ENCODE results near the gene DCDC2B. TPM values are rescaled to one million over a fixed set of nuclear protein-coding genes. Genes with fewer than 3 reads are reported as not detected.
A peak's percentile ranks its signal among the peaks of the same experiment; 100 is the strongest.

DCDC2B gene
- total RNA-seq, 1 experiment from 2014 or later, result not detected

DNA sequence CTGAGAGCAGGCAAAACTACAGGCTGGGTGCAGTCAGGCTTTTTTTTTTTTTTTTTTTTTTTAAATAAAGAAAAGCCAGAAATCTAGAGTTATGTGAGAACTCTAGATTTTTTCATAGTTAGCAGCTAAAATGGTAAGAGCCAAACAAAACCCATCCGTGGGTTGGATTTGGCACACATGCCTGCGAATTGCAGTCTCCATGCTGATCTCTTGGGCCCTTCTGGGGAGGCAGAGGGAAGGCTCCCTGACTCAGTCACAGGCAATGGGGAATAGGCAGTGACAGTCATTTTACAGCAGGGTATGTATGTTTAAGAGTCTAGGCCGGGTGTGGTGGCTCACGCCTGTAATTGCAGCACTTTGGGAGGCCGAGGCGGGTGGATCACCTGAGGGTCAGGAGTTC is 26.8 kb upstream of the DCDC2B start:
- no peak overlapping the region for H3K14ac ChIP-seq (ENCODE audit: insufficient read depth, low read length)
- H3K79me2 ChIP-seq (ENCODE audit: insufficient read depth, low read length), result peaks cover 4% of the 10 kb centered on the region; the same call in 1 of the 2 replicates
- no peak overlapping the region for H3T11ph ChIP-seq (ENCODE audit: low read length)
- no peak for TF ChIP-seq CTCF (conservative IDR thresholded peaks at IDR 0.05)
- H2AK5ac ChIP-seq (ENCODE audit: insufficient read length, low read length), result no peak overlapping the region
- peaks cover 42 to 58% (median 58%) of the 10 kb centered on the region in 3 experiments for H3K36me3 Mint-ChIP-seq (ENCODE audit: insufficient read depth in 1 of 3, low read depth in 3 of 3)
- H4K91ac ChIP-seq (ENCODE audit: insufficient read length, low read depth, low read length), result no peak overlapping the region
- H4K20me1 ChIP-seq (ENCODE audit: control insufficient read depth, insufficient read depth, insufficient read length), result no peaks in the 10 kb centered on the region
- H4K8ac ChIP-seq (replicated peaks; ENCODE audit: insufficient read length, low read depth, low read length), result no peak overlapping the region
- H3K27ac Mint-ChIP-seq, result peak overlapping the region in 2 of 3 experiments; percentile 37 to 61; a peak in 2 of 7 replicates
- no peak overlapping the region for H3K18ac ChIP-seq (ENCODE audit: insufficient read length, low read depth, low read length)
- H4K5ac ChIP-seq (ENCODE audit: insufficient read length, low read depth, low read length), result no peak overlapping the region
- no peaks in the 10 kb centered on the region for H3K9me3 Mint-ChIP-seq
- H3K4me2 ChIP-seq (ENCODE audit: insufficient read depth, insufficient read length, low read length), result no peak overlapping the region
- no peak overlapping the region for H2BK12ac ChIP-seq (ENCODE audit: insufficient read length, low read depth, low read length)
- H3K4me1 Mint-ChIP-seq, result peaks cover 28 to 33% of the 10 kb centered on the region in 2 experiments
- H2BK15ac ChIP-seq (ENCODE audit: low read depth, low read length), result no peak overlapping the region
- H3K27me3 Mint-ChIP-seq (ENCODE audit: low read depth), result no peaks in the 10 kb centered on the region
- peaks cover 7% of the 10 kb centered on the region for H3K23me2 ChIP-seq (ENCODE audit: insufficient read length, low read depth, low read length, poor library complexity, severe bottlenecking)
- H2AFZ ChIP-seq (ENCODE audit: low read length), result no peak overlapping the region
- H3K4ac ChIP-seq (ENCODE audit: low read depth, low read length), result no peak overlapping the region
- H3K56ac ChIP-seq (ENCODE audit: insufficient read length, low read depth, low read length), result no peak overlapping the region
- DNase-seq, result no peak
- H2BK20ac ChIP-seq (ENCODE audit: low read depth, low read length, poor library complexity, severe bottlenecking), result no peak overlapping the region
- no peaks in the 10 kb centered on the region for H3K27me3 ChIP-seq (ENCODE audit: insufficient read depth, low read length)
- H3K9ac ChIP-seq (ENCODE audit: extremely low read depth, insufficient read length, low read length), result no peak overlapping the region
- no peaks in the 10 kb centered on the region for H3K9me3 ChIP-seq (ENCODE audit: control insufficient read depth, low read depth, low read length)
- H2BK120ac ChIP-seq (ENCODE audit: low read depth, low read length, poor library complexity, severe bottlenecking), result no peak overlapping the region
- H3K27ac ChIP-seq (ENCODE audit: insufficient read length, low read depth, low read length), result no peak overlapping the region
- H3K4me3 Mint-ChIP-seq, result no peak overlapping the region; a peak in 1 of 5 replicates
- peaks cover 6% of the 10 kb centered on the region for H3K79me1 ChIP-seq (ENCODE audit: insufficient read depth, low read depth, low read length, poor library complexity, severe bottlenecking)
- H3K4me1 ChIP-seq (ENCODE audit: insufficient read depth, low read length), result peaks cover 6% of the 10 kb centered on the region
- H3K23ac ChIP-seq (ENCODE audit: insufficient read length, low read depth, low read length), result no peak overlapping the region
- no peak overlapping the region for H2BK5ac ChIP-seq (ENCODE audit: insufficient read length, low read length)
- WGBS (ENCODE audit: extremely low coverage, insufficient read length, low lambda C conversion rate), result no CpG with 5 or more reads among the region's 6 CpGs
